ENCODE measurements around the gene ZNF549.
"Not testable (repeated sequence)": the region's sequence is repeated elsewhere in the genome, so short reads cannot be mapped to it uniquely, and the experiment has no call there.

DNA sequence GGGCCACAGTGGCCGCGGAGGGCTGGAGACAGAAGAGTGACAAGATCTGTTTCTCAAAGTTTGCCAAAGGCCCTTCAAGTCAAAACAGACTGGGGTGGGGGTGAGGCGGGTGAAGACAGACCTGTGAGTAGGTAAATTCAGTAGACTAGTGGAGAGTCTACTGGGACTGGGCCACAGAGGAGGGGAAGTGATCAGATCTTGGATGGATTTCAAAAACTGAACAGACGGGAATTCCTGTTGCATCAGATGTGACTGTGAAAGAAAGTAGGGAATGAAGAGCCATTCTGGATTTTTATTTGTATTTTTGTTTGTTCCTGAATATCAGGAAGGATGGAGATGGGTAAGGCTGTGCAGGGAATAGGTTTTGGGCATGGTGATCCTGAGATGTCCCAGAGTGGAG, 26.8 kb upstream of the ZNF549 start:
- not testable (repeated sequence) for TF ChIP-seq CTCF (IDR thresholded peaks at IDR 0.05 in 8 of 11, conservative IDR thresholded peaks at IDR 0.05 in 3 of 11); POLR2AphosphoS5 (IDR thresholded peaks at IDR 0.05)

Measured in spleen (tissue), 7 donors.